ENCODE results near the gene KANSL1.

Gene KANSL1

DNA sequence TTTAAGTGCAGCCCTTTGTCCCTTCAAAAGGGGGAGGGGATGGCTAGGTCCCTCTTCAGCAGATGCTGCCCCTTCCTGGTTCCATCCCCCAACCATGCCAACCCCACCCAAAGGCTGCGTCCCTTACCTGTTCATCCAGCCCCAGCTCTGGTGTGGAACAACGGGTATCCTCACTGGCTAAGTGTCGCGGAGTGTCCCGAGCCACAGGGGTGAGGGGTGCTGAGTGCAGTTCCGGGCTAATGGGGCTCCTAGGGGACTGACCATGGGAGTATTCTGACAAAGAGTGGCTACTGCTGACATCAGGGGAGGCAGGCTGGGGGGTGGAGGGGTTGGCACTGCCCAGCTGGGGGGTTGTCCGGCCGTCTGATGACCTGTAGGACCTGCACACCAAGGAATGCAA lies 161.3 kb downstream of the KANSL1 start:
- TF ChIP-seq, protein P1, sequence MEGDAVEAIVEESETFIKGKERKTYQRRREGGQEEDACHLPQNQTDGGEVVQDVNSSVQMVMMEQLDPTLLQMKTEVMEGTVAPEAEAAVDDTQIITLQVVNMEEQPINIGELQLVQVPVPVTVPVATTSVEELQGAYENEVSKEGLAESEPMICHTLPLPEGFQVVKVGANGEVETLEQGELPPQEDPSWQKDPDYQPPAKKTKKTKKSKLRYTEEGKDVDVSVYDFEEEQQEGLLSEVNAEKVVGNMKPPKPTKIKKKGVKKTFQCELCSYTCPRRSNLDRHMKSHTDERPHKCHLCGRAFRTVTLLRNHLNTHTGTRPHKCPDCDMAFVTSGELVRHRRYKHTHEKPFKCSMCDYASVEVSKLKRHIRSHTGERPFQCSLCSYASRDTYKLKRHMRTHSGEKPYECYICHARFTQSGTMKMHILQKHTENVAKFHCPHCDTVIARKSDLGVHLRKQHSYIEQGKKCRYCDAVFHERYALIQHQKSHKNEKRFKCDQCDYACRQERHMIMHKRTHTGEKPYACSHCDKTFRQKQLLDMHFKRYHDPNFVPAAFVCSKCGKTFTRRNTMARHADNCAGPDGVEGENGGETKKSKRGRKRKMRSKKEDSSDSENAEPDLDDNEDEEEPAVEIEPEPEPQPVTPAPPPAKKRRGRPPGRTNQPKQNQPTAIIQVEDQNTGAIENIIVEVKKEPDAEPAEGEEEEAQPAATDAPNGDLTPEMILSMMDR (conservative IDR thresholded peaks at IDR 0.05; ENCODE audit: low read depth, low read length): no peak
- H3K4me3 ChIP-seq (ENCODE audit: low read depth, low read length): no peak overlapping the region
- DNase-seq (ENCODE audit: low read depth): no peak

DNA sequence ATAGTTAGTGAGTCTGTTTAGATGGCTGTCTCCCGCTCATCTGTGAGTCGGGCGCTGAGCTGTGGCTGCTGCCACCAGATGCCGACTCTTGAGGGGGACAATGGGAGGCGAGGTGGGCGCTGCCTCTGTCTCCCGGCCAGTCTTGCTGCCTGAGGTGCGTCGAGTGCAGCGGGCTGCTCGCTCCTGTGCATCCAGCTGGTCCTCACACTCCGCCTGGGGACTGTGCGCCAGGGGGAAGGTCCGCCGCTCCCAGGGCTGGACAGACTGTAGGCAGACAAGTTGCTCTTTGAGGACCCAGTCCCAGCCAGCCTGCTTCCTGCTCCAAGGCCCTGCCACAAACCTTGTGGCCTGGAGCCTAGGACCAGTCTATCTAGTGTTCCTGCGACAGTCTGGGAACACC lies 161.8 kb downstream of the KANSL1 start:
- no peak for DNase-seq (ENCODE audit: low read depth)
- TF ChIP-seq, protein P1 (conservative IDR thresholded peaks at IDR 0.05; ENCODE audit: low read depth, low read length): no peak
- no peak overlapping the region for H3K4me3 ChIP-seq (ENCODE audit: low read depth, low read length)

DNA sequence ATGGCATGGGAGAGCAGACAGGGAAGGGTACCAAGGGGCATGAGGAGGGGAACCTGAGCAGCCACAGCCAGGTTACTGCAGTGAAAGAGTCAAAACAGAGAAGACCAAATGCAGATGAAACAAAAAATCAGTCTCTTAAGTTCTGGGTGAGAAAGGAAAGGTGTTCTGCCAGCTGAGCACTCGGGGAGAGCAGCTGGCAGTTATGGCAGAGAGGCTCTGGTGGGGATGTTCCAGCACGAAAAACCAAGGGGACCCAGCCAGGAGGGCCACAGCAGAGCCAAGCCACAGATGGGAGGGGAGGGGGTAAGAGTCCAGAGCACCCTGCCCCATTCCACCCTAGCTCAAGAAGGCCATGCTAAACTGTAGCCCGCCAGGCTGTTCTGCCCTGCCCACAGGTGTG lies 162.5 kb downstream of the KANSL1 start:
- TF ChIP-seq, protein P1 (conservative IDR thresholded peaks at IDR 0.05; ENCODE audit: low read depth, low read length): no peak
- DNase-seq (ENCODE audit: low read depth): no peak
- H3K4me3 ChIP-seq (ENCODE audit: low read depth, low read length): no peak overlapping the region

- DNase-seq (ENCODE audit: low read depth): no peak
- H3K4me3 ChIP-seq (ENCODE audit: low read depth, low read length): no peak overlapping the region
- TF ChIP-seq, protein P1 (conservative IDR thresholded peaks at IDR 0.05; ENCODE audit: low read depth, low read length): no peak
Measured at GRCh38 chr17:46029627-46030026, 163.6 kb downstream of the KANSL1 start.

DNA sequence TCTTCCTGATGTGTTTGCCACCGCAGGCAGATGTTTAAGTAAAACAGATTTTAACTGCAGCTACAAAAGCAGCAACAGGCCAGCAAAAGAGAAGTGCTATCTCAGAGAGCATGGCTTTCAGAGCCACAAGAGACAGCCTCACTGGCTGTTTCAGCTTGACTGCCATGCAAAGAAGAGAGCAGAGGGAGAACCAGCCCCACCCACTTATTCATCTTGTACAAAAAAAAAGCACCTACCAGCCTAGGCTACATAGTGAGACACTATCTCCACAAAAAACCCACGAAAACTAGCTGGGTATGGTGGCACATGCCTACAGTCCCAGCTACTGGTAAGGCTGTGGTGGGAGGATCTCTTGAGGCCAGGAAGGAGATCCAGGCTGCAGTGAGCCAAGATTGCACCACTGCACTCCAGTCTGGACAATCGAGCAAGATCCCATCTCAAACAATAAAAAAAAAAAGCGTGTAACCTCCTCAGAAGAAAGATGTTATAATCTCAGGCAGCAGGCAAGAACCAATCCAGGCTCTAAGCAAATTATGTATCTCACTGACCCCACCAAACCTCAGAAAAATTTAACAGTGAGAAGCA lies 164.2 kb downstream of the KANSL1 start:
- DNase-seq (ENCODE audit: low read depth): no peak
- no peak overlapping the region for H3K4me3 ChIP-seq (ENCODE audit: low read depth, low read length)
- TF ChIP-seq, protein P1 (conservative IDR thresholded peaks at IDR 0.05; ENCODE audit: low read depth, low read length): no peak

DNA sequence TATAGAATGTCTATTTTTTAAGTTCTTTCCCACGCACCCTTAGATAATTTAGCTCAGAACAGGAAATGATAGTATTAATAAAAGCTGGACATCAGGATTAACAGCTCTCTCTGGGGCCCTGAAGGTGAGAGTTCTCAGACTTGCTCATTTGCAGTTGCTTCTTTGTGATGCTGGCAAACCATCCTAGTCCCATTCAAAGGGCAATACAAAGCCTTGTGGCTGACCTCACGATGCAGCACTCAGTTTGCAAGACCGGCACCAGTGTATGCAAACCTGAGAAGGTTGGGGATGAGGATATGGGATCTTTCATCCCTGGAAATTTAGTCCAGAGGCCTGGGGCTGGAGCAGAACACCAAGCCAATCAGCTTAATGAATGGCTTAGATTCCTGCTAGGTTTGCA lies 164.9 kb downstream of the KANSL1 start:
- no peak for DNase-seq (ENCODE audit: low read depth)
- no peak overlapping the region for H3K4me3 ChIP-seq (ENCODE audit: low read depth, low read length)
- TF ChIP-seq, protein P1 (conservative IDR thresholded peaks at IDR 0.05; ENCODE audit: low read depth, low read length): no peak

DNA sequence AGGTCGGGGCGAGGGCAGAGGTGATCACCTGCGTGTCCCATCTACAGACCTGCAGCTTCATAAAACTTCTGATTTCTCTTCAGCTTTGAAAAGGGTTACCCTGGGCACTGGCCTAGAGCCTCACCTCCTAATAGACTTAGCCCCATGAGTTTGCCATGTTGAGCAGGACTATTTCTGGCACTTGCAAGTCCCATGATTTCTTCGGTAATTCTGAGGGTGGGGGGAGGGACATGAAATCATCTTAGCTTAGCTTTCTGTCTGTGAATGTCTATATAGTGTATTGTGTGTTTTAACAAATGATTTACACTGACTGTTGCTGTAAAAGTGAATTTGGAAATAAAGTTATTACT lies 165.3 kb downstream of the KANSL1 start:
- DNase-seq (ENCODE audit: low read depth): no peak
- no peak overlapping the region for H3K4me3 ChIP-seq (ENCODE audit: low read depth, low read length)
- TF ChIP-seq, protein P1 (conservative IDR thresholded peaks at IDR 0.05; ENCODE audit: low read depth, low read length): no peak
